Left lobe of liver (tissue), 2 donors: ENCODE data around the gene MIAT. TPM values are rescaled to one million over a fixed set of nuclear protein-coding genes. Genes with fewer than 3 reads are reported as not detected.
"Not testable (repeated sequence)": the region's sequence is repeated elsewhere in the genome, so short reads cannot be mapped to it uniquely, and the experiment has no call there.

Experiments
- ATAC-seq: fragments of 200-7000 bp; cut with Tn5 transposase; one replicate; pipeline ENCODE4 v1.9.1; 2020; ENCODE audit warnings: mild to moderate bottlenecking, moderate library complexity
- DNase-seq: peaks from one replicate; pipeline ENCODE4 v3.0.0-alpha.2; 2020; ENCODE audit warnings: low spot score
- total RNA-seq: library from RNA; stranded (reverse); gene quantifications from one replicate; pipeline ENCODE4 v1.2.1, GENCODE V29; 2021
- donor health status: DM: no; HTN: no; CAD: no; lungs with moderate emphysema.
- donor health status: DM: no; HTN: yes; CAD: no.

Gene MIAT
- 0.60 TPM for total RNA-seq

DNA sequence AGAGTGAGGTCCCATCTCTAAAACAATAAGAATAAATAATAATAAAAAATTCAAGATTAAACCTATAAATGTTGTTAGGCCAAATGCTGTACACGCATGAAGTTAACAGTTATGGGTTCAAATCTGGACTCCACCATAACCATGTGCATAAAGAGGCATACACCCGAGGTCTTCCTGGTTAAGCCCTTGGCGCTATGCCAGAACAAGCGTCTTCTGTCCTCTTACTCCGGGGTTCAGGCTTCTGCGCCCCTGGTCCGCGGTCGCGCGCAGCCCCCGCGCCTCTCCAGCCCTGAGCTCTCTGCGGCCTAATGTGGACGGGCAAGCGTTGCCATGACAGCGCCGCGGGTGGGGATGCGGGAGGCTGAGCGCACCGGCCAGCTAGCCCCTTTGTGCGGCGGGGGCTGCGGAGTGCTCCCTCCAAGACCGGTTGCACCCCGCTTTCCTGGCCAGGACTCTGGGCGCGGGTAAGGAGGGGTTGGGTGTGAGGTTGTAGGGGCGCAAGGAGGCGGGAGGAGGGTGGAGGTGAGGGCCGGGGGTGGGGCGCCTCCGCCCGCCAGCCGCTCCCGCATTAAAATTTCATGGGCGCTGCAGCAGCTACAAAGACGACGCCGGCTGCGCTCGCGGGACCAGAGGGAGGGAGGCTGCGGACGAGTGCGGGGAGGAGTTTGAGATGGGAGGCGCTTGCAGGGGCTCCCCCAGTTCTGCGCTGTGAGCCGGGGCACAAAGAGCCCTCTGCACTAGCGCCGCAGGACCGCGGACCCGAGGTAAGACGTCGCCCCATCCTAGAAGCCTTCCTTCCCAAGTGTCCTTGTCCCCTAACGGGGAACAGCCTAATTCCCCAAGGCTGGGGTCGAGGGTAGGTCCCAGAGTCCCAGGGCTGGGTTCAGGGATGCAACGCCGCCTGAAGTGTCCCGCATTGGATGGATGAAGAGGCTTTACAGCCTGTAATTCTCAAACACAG, at the start of gene MIAT:
Gene MIAT (plus strand): TSS at position 698 of the 961 bp plus-strand sequence.
- no peak for DNase-seq

DNA sequence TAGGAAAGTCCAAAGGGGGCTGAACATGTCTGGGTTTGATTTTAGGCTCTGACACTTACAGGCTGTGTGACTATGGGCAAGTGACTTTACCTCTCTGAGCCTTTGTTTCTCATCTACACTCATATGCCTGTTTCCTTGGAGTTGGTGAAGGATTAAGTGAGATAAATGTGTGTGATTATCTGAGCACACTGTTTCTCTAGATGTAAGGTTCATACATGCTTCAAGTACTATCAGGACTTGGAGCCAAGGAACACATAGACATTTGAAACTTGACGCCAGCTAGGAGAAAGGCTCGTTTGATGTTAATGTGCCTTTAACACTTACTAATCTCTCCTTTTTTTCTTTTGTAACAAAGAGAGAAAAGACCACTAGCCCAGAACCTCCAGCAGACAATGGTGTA, 49.3 kb upstream of the MIAT start:
- no peak for ATAC-seq
- DNase-seq = no peak

More for the DNA sequence above, at the start of gene MIAT:
- no peak for ATAC-seq

DNA sequence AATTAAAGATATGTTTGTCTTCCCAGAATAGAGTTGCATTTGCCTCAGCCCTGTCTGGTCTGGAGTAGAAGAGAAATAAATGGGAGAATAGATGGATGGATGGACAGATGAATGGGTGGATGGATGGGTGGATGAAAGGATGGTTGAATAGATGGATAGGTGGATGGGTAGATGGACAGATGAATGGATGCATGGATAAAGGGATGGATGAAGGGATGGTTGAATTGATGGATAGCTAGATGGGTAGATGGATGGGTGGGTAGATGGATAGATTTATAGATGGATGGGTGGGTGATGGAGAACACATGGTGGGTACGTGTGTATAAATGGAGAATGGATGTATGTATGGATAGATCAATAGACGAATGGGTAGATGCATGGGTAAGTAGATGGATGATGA, 48.1 kb upstream of the MIAT start:
- ATAC-seq (no peak), DNase-seq (no peak)

DNA sequence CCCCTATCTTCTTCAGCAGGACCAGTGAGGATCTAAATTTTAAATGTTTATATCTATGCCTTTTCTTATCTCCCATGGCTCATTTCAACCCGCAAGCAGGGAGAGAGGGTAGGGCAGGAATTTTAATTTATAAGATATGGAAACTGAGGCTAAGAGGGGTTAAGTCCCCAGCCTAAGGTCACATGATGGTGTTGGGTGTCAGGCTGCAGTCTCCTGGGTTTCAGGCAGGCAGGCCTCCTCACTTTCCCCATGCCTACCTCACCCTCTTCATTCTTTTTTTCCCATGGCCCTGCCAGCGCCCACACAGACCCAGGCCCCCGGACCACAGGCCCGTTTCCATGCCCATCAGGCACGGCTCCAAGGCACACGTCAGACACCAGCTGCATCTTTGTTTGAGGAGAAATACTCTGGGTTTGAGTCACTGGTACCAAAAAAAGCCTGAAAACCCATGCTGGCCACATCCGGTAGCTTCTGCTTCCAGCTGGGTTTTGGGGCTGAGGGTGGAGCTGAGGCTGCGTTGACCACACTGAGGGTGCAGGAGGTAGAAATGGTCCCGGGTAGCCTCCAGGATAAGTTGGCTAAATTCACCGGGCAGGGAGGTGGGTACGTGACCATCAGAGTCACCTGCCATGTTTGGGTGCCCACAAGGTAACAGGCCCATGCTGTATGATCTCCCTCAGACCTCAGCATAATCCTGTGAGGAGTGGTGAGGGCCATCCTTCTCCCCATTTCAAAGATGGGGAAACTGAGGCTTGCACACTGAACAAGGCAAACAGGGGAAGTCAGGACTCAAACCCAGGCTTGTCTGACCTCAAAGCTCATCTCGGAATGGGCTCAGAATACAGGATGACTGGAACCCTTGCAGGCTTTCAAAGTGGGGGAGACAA, 47.1 kb upstream of the MIAT start:
- no peak for ATAC-seq

DNA sequence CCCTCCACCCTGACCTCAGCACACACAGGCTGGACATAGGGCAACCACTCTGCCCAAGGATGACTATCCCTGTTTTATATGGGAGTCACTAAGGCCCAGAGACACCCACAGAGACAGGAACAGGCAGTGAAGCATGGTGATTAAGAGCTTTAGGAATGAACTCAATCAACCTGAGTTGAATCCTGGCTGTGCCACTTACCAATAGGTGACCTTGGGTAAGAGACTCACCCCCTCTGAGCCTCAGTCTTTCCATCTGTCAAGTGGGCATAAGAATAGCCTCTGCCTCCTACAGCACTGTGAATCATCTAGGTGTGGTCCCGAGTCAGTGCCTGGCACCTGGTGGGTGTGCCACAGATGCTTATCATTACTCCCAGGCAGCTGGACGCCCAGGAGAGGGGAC, 46.4 kb upstream of the MIAT start:
- ATAC-seq = no peak
- DNase-seq = no peak

More for the DNA sequence above, 47.1 kb upstream of the MIAT start:
- no peak for DNase-seq

DNA sequence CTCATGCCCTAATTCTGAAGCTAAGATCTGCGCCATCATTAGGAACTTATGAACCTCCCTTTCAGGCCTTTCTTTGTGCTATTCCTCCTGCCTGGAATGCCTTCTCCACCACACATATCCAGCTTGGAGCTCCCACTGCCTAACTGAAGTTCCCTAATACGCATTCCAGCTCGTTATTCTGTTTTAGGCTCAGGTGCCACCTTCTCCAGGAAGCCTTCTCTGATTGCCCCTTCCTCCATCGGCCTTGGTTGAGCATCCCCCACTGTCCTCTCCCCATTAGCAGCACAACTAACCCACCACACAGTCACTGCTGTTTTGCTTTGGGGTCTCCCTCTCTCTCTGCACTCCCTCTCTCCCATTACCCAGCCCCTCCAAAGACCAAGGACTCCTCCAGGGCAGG, 44.7 kb upstream of the MIAT start:
- ATAC-seq (no peak), DNase-seq (no peak)

DNA sequence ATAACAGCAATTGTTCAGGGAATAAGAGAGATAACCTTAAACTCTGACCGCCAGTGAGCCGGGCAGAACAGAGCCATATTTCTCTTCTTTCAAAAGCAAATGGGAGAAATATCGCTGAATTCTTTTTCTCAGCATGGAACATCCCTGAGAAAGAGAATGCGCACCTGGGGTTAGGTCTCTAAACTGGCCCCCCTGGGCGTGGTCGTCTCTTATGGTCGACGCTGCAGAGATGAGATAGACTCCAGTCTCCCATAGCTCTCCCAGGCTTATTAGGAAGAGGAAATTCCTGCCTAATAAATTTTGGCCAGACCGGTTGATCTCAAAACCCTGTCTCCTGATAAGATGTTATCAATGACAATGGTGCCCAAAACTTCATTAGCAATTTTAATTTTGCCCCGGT, 43.6 kb upstream of the MIAT start:
- not testable (repeated sequence) for DNase-seq, ATAC-seq

DNA sequence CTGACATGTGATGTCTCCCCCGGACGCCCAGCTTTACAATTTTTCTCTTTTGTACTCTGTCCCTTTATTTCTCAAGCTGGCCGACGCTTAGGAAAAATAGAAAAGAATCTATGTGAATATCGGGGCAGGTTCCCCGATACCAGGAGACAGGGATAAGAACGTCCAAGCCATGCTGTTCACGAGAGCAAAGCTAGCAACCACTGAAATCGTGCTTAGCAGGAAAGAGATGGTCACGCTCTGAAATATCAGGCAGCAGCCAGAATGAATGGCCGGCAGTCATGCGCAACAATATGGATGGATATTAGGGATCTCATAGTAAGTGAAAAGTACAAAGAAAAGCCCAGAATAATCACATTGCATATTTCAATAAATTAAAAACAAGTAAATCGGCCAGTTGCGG, 43.1 kb upstream of the MIAT start:
- no peak for ATAC-seq
- DNase-seq = no peak

DNA sequence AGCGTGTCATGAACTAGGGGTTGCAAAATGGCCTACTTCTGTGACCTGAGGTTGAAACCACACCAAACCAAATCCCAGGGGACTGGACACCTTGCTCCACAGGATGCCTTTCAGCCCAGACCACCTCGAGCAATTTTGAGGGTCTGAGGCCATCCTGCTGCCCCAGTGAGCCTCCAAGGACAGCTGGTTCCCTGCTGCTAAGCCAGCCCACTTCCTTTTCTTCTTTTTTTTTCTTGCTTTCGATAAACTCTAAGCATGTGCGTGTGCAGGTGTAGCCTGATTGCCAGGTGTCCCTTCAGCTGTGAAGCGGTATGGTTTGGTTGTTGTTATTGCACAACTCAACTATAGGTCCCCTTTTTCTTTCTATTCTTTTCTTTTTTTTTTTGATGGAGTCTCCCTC, 42.2 kb upstream of the MIAT start:
- DNase-seq (no peak), ATAC-seq (no peak)

DNA sequence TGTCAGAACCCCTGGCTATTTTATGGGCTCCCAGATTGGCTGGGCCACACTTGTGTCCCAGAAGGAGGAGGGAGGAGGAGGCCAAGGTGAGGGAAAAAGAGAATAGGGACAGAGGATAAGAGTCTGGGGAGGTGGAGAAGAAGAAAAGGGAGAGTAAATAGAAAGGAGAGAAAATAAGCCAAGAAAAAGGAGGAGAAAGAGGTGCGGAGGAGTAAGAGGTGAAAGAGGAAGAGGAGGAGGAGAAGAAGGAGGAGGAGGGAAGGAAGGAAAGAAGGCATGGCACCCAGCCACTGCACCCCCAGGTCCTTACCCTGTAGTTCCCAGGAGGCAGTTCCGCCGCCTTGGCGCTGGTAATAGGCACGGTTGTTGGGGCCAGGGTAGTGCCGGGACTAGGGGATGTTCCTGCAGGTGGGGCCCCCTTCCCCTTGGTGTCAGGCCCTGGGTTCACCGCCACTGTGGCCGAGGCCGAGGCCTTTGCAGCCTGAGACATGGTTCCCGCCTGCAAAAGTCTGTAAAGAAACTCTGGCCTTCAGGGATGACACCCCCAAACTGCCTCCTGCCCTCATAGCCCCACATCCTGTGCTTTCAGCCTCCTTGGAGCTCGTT, 41.5 kb upstream of the MIAT start:
- ATAC-seq = no peak
- DNase-seq = no peak

DNA sequence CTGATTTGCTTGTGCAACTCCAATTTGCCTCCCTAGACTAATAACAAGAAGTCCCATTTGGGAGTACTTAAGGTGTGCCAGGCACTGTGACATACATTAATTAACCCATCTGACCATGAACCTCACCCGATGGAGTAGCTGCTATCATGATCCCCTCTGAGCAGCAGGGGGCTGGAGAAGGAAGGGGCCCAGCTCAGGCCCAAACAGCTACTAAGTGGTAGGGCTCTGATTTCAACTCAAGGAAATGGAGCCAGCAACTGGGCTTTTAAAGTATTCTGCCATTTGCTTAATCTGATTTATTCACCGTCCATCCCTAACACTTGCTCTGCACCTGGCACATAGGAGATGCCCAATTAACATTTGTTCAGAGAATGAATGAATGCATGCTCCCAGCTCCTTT, 40.7 kb upstream of the MIAT start:
- no peak for ATAC-seq
- DNase-seq = no peak

DNA sequence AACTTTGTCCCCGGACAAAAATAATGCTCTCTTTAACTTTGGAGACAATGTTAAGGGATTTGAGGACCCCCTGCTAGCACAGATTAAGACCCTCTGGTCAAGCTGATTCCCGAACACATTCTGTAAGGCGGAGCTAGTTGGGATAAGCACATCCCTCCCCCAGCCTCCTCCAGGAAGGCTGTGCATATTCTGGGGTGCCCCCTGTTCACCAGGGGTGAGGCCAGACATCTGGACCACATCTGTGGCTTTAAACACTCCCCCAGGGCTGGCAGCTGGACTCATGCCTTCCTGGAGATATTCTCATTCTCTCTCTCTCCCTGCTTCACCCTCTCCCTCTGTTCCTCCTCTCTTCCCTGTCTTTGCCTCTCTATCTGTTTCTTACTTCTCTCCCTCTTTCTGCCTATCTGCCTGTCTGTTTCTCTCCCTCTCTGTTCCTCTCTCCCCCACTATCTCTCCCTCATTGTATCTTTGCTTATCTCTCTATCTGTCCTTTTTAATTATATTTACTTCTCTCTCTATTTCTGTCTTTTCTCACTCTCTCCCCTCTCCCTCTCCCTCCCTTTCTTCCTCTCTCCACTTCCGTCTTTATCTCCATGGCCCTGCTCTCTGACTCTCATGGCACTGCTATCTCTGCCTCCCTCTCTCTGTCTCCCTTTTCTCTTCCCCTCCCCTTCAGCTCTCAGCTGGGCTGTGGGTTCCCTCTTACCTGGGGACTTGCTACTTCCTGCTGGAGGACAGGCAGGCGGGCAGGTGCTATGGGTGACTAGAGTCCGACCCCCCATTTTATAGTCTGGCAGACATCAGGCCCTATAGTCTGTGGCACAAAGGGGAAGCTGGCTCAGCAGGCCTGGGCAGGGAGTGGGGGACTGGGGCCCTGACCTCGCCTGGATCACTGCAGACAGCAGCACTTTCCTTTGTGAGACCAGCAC, 39.9 kb upstream of the MIAT start, which contains the start of gene CRYBB1:
Gene CRYBB1 (minus strand): TSS at position 757 of the 929 bp plus-strand sequence. CDS start 1,708 bp downstream, outside the sequence.
- ATAC-seq (peak; percentile 65), DNase-seq (no peak)

DNA sequence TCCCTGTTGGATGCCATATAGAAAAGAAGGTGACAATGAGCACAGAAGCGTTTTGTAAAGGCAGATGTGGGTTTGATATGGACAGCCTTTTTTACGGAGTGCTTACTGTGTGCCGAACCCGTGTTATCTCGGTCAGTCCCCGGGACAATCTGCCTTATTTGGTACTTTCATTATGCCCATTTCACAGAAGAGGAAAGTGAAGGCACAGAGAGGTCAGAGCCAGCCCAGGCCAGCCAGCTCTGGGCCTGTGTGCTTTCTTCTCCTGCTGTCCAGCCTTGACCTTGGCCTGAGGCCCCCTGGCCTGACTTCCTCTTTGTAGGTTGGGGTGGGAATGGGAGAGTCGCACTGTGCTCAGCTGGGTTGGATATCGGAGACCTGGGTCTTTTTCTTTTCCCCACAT, 38.9 kb upstream of the MIAT start:
- DNase-seq (no peak), ATAC-seq (no peak)

DNA sequence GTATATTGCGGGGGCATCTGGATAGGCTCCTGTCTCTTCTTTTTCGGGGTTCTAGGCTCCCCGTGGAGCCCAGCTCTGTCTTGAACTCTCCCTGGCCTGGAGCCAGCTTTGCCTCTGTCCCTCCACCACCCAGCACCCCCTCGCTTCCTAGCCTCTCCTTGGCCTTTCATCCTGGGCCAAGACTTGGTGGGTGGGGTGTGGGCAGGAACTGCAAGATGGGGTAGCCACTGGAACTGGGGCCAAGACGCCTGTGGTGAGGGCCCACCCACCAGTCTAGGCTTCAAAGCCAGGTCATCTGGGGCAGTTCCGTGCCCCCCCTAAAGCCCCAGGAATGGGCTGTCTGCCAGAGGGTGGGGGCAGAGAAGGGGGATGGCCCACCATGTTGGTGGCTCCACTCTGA, 37.9 kb upstream of the MIAT start:
- ATAC-seq = no peak
- DNase-seq = no peak

DNA sequence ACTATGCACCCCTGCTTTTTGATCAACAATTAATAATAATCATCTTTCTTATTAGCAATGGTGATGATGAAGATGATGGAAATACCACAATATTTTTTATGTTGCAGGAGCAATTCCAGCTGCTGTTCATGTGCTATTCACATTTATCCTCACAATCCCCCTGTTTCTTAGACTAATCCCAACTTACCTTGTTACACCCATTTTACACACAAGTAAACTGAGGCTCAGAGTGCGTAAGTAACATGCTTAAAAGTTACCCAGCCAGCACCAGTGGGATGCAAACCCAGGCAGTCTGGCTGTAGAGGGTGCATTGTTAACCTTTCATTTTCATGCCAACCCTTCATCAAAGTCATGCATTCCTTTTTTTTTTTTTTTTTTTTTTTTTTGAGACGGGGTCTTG, 37.2 kb upstream of the MIAT start:
- no peak for DNase-seq
- ATAC-seq = no peak

DNA sequence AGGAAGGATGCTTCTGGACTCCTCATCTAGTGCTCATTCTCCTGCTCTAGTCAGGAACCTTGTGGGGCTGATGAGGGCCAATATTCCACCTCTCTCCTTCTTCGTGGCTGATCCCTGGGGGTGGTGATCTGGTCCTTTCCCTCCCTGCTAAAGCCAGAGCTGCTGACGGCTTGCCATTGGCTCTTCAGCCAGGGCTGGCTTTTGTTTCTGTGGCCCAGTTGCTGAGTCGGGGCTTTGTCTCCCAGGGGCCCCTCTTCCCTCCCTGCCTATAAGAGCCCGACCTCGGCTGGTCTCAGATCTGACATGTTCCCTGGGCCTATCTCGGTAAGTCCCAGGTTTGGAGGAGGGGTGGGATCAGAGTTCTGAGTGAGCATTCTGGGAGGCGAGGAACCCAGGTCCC, 35.7 kb upstream of the MIAT start, which contains the start of gene CRYBA4:
Gene CRYBA4 (plus strand): TSS at position 301 of the 400 bp plus-strand sequence. CDS start 634 bp downstream, outside the sequence.
- DNase-seq = no peak
- no peak for ATAC-seq

DNA sequence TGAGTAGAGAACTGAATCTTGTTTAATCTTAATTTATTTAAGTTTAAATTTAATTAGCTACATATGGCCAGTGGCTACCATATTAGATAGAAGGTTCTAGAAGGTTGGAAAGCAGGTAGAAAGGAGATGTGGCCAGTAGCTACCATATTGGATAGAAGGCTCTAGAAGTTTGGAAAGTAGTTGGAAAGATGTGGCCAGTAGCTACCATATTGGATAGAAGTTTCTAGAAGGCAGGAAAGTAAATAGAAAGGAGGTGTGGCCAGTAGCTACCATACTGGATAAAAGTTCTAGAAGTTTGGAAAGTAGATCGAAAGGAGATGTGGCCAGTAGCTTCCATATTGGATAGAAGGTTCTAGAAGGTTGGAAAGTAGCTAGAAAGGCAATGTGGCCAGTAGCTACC, 33.4 kb upstream of the MIAT start:
- ATAC-seq = no peak
- DNase-seq = no peak

DNA sequence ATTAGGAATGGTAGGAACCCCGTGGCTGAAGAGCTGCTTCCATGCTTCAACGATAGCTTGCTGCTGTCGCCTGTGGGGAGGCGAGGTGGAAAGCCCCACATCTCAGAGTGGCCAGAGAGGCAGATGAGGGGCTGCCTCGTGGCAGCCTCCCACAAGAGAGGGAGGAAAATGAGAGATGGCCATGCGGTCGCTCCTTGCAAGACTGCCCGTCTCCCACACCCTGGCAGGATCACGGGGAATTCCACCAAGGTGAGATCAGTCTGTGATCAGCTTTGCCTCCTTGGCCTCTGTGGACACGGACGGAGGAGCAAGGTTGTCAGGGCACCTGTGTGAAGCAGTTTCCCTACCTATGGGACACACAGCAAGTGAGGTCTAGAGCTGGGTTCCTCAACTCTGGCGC, 32.6 kb upstream of the MIAT start:
- DNase-seq = no peak
- no peak for ATAC-seq

DNA sequence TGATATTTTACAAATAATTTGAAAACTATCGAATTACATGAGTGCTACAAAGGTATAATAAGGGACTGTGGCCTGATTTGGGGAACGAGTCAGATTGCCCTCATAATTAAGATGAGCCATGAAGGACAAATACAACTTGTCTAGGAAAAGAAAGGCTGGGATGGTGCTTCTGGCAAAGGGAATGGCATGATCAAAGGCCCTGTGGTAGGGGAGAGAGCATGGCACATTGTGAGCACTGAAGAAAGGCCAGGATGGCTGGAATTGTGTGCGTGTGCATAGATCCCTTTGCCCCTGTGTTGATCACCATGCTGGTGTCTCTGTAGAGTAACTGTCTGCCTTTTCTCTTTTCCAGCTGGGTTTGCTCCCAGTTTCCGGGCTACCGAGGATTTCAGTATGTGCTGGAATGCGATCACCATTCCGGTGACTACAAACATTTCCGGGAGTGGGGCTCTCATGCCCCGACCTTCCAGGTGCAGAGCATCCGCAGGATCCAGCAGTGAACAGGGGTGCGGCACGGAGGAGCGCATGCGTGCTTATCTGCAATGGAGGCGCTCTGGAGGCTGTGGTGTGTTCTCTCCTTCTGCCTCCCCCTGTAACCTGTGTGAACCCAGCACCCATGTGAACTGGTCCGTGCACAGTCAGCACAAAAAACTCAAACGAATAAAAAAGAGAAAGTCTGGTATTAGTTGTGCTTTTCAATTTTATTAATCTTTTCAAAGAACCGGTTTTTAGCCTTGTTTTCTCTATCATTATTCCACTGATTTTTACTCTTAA, 27.2 kb upstream of the MIAT start:
- DNase-seq = no peak
- ATAC-seq = no peak
